ENCODE results near the gene FBXO31.

DNA sequence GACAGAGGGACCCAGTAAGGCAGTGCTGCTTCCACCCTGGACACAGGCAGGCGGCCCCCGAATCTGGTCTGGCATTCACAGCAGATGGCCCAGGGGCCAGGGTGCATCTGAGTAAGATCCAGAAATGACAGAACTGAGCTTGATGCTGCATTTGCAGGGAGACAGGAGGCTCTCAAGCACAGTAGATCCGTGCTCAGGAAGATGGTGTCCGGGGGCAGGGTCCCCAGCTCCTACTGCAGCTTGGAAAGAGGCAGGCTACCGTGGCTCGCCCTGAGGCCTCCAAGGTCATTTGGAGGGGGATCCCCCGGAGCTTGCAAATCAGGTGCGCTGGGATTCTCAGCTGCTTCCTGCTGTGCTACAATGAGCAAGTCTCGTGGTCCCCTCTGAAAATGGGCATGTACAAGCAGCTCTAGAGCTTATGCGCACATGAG is 68.6 kb downstream of the FBXO31 start:
- TF ChIP-seq, protein P1, sequence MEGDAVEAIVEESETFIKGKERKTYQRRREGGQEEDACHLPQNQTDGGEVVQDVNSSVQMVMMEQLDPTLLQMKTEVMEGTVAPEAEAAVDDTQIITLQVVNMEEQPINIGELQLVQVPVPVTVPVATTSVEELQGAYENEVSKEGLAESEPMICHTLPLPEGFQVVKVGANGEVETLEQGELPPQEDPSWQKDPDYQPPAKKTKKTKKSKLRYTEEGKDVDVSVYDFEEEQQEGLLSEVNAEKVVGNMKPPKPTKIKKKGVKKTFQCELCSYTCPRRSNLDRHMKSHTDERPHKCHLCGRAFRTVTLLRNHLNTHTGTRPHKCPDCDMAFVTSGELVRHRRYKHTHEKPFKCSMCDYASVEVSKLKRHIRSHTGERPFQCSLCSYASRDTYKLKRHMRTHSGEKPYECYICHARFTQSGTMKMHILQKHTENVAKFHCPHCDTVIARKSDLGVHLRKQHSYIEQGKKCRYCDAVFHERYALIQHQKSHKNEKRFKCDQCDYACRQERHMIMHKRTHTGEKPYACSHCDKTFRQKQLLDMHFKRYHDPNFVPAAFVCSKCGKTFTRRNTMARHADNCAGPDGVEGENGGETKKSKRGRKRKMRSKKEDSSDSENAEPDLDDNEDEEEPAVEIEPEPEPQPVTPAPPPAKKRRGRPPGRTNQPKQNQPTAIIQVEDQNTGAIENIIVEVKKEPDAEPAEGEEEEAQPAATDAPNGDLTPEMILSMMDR (IDR thresholded peaks at IDR 0.05): no peak
- TF ChIP-seq POLR2A (IDR thresholded peaks at IDR 0.05): no peak
